ENCODE data around the gene PEX1. TPM values are rescaled to one million over a fixed set of nuclear protein-coding genes. Genes with fewer than 3 reads are reported as not detected.
A peak's percentile ranks its signal among the peaks of the same experiment; 100 is the strongest.

Gene PEX1
- total and polyA plus RNA-seq, 2 of the 13 experiments (the other 11 are each of a cell fraction or from before 2014, with no cell fraction given) = 16.6 to 22.4 TPM

DNA sequence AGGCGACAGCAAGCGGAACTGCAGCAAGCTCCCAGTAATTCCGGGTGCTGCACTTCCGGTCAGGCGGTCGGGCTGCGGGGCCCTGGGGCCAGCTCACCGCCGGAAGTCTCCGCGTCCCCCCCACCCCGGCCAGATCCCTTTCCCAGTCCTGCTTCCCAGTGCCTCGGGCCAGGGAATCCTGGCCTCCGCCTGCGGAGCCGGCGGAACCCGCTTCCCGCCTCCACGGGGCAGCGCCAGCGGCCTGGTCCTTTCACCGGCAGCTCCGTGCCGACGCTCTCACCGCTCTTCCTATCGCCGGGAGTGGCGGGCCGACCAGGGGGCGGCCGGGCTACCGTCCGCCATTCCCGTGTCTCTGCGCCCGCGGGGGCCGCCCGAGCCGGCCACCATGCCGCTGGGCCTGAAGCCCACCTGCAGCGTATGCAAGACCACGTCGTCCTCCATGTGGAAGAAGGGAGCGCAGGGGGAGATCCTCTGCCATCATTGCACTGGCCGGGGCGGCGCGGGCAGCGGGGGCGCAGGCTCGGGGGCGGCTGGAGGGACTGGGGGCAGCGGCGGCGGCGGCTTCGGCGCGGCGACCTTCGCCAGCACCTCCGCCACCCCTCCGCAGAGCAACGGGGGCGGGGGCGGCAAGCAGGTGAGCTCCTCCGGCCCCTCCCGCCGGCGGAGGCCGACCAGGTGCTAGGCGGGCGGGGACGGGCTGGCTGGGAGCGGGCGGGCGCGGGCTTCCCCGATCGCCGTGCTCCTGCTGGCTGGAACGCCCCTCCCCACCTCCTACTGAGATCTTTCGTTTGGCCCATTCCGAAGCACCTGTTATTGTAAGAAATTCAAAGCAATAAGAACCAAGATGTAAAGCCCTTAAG, 80.7 kb downstream of the PEX1 start, which contains the start of gene GATAD1 (continued):
- TF ChIP-seq SKIL (CRISPR knock-in tag; IDR thresholded peaks at IDR 0.05; ENCODE audit: borderline replicate concordance) = no peak
- no peak for TF ChIP-seq EP300 (IDR thresholded peaks at IDR 0.05; ENCODE audit: low read depth in 2 of 2, low read length in 2 of 2)
- no peak for TF ChIP-seq EP300 (CRISPR knock-in tag; IDR thresholded peaks at IDR 0.05; ENCODE audit: borderline replicate concordance)
- TF ChIP-seq REL (CRISPR knock-in tag; conservative IDR thresholded peaks at IDR 0.05) = no peak
- TF ChIP-seq SMYD3 (CRISPR knock-in tag; IDR thresholded peaks at IDR 0.05) = no peak
- TF ChIP-seq ZNF574 (CRISPR knock-in tag; IDR thresholded peaks at IDR 0.05) = peak; percentile 86
- TF ChIP-seq ZNF569 (CRISPR knock-in tag; IDR thresholded peaks at IDR 0.05; ENCODE audit: borderline replicate concordance) = no peak
- TF ChIP-seq, protein P1, sequence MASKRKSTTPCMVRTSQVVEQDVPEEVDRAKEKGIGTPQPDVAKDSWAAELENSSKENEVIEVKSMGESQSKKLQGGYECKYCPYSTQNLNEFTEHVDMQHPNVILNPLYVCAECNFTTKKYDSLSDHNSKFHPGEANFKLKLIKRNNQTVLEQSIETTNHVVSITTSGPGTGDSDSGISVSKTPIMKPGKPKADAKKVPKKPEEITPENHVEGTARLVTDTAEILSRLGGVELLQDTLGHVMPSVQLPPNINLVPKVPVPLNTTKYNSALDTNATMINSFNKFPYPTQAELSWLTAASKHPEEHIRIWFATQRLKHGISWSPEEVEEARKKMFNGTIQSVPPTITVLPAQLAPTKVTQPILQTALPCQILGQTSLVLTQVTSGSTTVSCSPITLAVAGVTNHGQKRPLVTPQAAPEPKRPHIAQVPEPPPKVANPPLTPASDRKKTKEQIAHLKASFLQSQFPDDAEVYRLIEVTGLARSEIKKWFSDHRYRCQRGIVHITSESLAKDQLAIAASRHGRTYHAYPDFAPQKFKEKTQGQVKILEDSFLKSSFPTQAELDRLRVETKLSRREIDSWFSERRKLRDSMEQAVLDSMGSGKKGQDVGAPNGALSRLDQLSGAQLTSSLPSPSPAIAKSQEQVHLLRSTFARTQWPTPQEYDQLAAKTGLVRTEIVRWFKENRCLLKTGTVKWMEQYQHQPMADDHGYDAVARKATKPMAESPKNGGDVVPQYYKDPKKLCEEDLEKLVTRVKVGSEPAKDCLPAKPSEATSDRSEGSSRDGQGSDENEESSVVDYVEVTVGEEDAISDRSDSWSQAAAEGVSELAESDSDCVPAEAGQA (IDR thresholded peaks at IDR 0.05; ENCODE audit: low read depth) = peak; percentile 36; the same call in 1 of the 2 replicates
- TF ChIP-seq, protein P1 (CRISPR knock-in tag; IDR thresholded peaks at IDR 0.05; ENCODE audit: borderline replicate concordance) = no peak
- no peak for TF ChIP-seq ZBTB37 (CRISPR knock-in tag; IDR thresholded peaks at IDR 0.05)
- TF ChIP-seq, protein P2, sequence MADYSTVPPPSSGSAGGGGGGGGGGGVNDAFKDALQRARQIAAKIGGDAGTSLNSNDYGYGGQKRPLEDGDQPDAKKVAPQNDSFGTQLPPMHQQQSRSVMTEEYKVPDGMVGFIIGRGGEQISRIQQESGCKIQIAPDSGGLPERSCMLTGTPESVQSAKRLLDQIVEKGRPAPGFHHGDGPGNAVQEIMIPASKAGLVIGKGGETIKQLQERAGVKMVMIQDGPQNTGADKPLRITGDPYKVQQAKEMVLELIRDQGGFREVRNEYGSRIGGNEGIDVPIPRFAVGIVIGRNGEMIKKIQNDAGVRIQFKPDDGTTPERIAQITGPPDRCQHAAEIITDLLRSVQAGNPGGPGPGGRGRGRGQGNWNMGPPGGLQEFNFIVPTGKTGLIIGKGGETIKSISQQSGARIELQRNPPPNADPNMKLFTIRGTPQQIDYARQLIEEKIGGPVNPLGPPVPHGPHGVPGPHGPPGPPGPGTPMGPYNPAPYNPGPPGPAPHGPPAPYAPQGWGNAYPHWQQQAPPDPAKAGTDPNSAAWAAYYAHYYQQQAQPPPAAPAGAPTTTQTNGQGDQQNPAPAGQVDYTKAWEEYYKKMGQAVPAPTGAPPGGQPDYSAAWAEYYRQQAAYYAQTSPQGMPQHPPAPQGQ (CRISPR knock-in tag; IDR thresholded peaks at IDR 0.05; ENCODE audit: borderline replicate concordance) = no peak
- TF ChIP-seq ZNF12 (CRISPR knock-in tag; IDR thresholded peaks at IDR 0.05) = peak; percentile 52; the same call in 1 of the 2 replicates
